Mesendoderm (in vitro differentiated cells): ENCODE results near the gene NID2.

ENCODE experiments used
- DNase-seq: peaks from one replicate; pipeline ENCODE4 v3.0.0; 2013
- H2AK5ac ChIP-seq: 2 replicates; pipeline ENCODE4 v1.6.1; 2013; ENCODE audit warnings: low read length, inconsistent platforms
- H2BK120ac ChIP-seq: 2 replicates; pipeline ENCODE4 v1.6.1; 2013; ENCODE audit warnings: low read depth, mild to moderate bottlenecking, low read length, moderate library complexity, mixed read lengths
- H2BK15ac ChIP-seq: replicated peaks from 2 replicates; pipeline ENCODE4 v1.6.1; 2013; ENCODE audit warnings: low read depth, mild to moderate bottlenecking, moderate library complexity
- H2BK5ac ChIP-seq: 2 replicates; pipeline ENCODE4 v1.6.1; 2013; ENCODE audit warnings: low read length, inconsistent platforms
- H3K18ac ChIP-seq: 2 replicates; pipeline ENCODE4 v1.6.1; 2013; ENCODE audit warnings: mild to moderate bottlenecking, low read length, mixed read lengths
- H3K23ac ChIP-seq: one replicate; pipeline ENCODE4 v1.6.1; 2013; ENCODE audit warnings: low read length
- H3K27ac ChIP-seq: 2 replicates; pipeline ENCODE4 v1.5.1; 2013; ENCODE audit warnings: low read depth, mild to moderate bottlenecking, inconsistent platforms, low read length, moderate library complexity
- H3K27me3 ChIP-seq: 2 replicates; pipeline ENCODE4 v1.6.1; 2013; ENCODE audit warnings: low read length, control low read depth, mild to moderate bottlenecking, inconsistent platforms; ENCODE audit not compliant: insufficient read depth, poor library complexity
- H3K36me3 ChIP-seq: 2 replicates; pipeline ENCODE4 v1.6.1; 2013; ENCODE audit warnings: low read length, inconsistent platforms; ENCODE audit not compliant: control insufficient read depth, insufficient read depth
- H3K4ac ChIP-seq: one replicate; pipeline ENCODE4 v1.6.1; 2013; ENCODE audit warnings: low read depth, mild to moderate bottlenecking, low read length, moderate library complexity
- H3K4me1 ChIP-seq: 2 replicates; pipeline ENCODE4 v1.6.1; 2013; ENCODE audit warnings: low read depth, low read length, inconsistent platforms; ENCODE audit not compliant: control insufficient read depth
- H3K4me2 ChIP-seq: 2 replicates; pipeline ENCODE4 v1.6.1; 2013; ENCODE audit warnings: low read length
- H3K4me3 ChIP-seq: 2 replicates; pipeline ENCODE4 v1.5.1; 2013; ENCODE audit warnings: mild to moderate bottlenecking, low read length
- H3K56ac ChIP-seq: one replicate; pipeline ENCODE4 v1.6.1; 2013; ENCODE audit warnings: low read length
- H3K79me1 ChIP-seq: 2 replicates; pipeline ENCODE4 v1.6.1; 2013; ENCODE audit warnings: low read length, inconsistent platforms
- H3K79me2 ChIP-seq: 2 replicates; pipeline ENCODE4 v1.6.1; 2013; ENCODE audit warnings: mild to moderate bottlenecking, low read length; ENCODE audit not compliant: control insufficient read depth, insufficient read depth
- H3K9ac ChIP-seq: 2 replicates; pipeline ENCODE4 v1.6.1; 2013; ENCODE audit warnings: low read length, inconsistent platforms
- H4K5ac ChIP-seq: one replicate; pipeline ENCODE4 v1.6.1; 2013; ENCODE audit warnings: low read length
- H4K8ac ChIP-seq: one replicate; pipeline ENCODE4 v1.6.1; 2013; ENCODE audit warnings: low read depth, mild to moderate bottlenecking, control low read depth, low read length, moderate library complexity
- WGBS: extraction: QIAGEN DNeasy Blood & Tissue Kit; methylation state at CpG from one replicate; pipeline ENCODE4 v1.1.7; 2013; ENCODE audit warnings: low lambda C conversion rate, missing lambda C conversion rate; ENCODE audit not compliant: insufficient coverage; ENCODE audit errors: extremely low coverage; 5-methylcytosine and 5-hydroxymethylcytosine counted together

NID2 gene

GRCh38 chr14:51989293-51990234 is 79.3 kb downstream of the NID2 start, which contains the start of gene RTRAF:
TSS of gene RTRAF (plus strand) at chr14:51989546. CDS start at chr14:51989640, 94 bp downstream.
- Histone ChIP-seq H4K5ac (peak within 1 kb of the TSS; percentile 77), H2BK5ac (no peak within 1 kb of the TSS), H2AK5ac (no peak within 1 kb of the TSS), H3K27ac (peak within 1 kb of the TSS; percentile 62), H3K4me1 (no peaks in the 10 kb centered on the region), H3K56ac (peak within 1 kb of the TSS; percentile 97), H3K4me2 (peak within 1 kb of the TSS; percentile 86), H3K79me2 (peaks cover 13% of the 10 kb centered on the region), H2BK15ac (no peak within 1 kb of the TSS), H2BK120ac (no peak within 1 kb of the TSS), H3K36me3 (no peaks in the 10 kb centered on the region), H3K79me1 (peaks cover 2% of the 10 kb centered on the region), H3K27me3 (no peaks in the 10 kb centered on the region), H4K8ac (no peak within 1 kb of the TSS), H3K23ac (no peak within 1 kb of the TSS), H3K9ac (peak within 1 kb of the TSS; percentile 83), H3K18ac (peak within 1 kb of the TSS; percentile 21), H3K4me3 (peak within 1 kb of the TSS; percentile 67), H3K4ac (no peak within 1 kb of the TSS)
- WGBS = no CpG with 5 or more reads among the region's 72 CpGs
- peak; percentile 94 for DNase-seq

- H3K4me1 ChIP-seq = no peaks in the 10 kb centered on the region
- H3K27ac ChIP-seq = no peak overlapping the region
- H4K8ac ChIP-seq = no peak overlapping the region
- peaks cover 13% of the 10 kb centered on the region for H3K79me2 ChIP-seq
- H3K4me3 ChIP-seq = no peak overlapping the region
- no peak overlapping the region for H2BK5ac ChIP-seq
- H2BK120ac ChIP-seq = no peak overlapping the region
- H3K79me1 ChIP-seq = peaks cover 2% of the 10 kb centered on the region
- no peak overlapping the region for H3K9ac ChIP-seq
- H4K5ac ChIP-seq = no peak overlapping the region
- H3K36me3 ChIP-seq = no peaks in the 10 kb centered on the region
- no CpG with 5 or more reads among the region's 1 CpG for WGBS
- H3K18ac ChIP-seq = no peak overlapping the region
- H2BK15ac ChIP-seq = no peak overlapping the region
- no peak overlapping the region for H3K4ac ChIP-seq
- no peak for DNase-seq
- no peak overlapping the region for H2AK5ac ChIP-seq
- H3K4me2 ChIP-seq = no peak overlapping the region
- H3K56ac ChIP-seq = no peak overlapping the region
- H3K23ac ChIP-seq = no peak overlapping the region
- no peaks in the 10 kb centered on the region for H3K27me3 ChIP-seq
These were observed 80.6 kb downstream of the NID2 start for GRCh38 chr14:51988221-51988620.

- DNase-seq = no peak
- H4K8ac ChIP-seq = no peak overlapping the region
- no peak overlapping the region for H2BK15ac ChIP-seq
- no peak overlapping the region for H3K56ac ChIP-seq
- H3K18ac ChIP-seq = no peak overlapping the region
- H4K5ac ChIP-seq = no peak overlapping the region
- H2BK5ac ChIP-seq = no peak overlapping the region
- H2AK5ac ChIP-seq = no peak overlapping the region
- no peak overlapping the region for H3K9ac ChIP-seq
- no peak overlapping the region for H2BK120ac ChIP-seq
- no peak overlapping the region for H3K27ac ChIP-seq
- no peaks in the 10 kb centered on the region for H3K79me2 ChIP-seq
- no peak overlapping the region for H3K4me2 ChIP-seq
- no peaks in the 10 kb centered on the region for H3K4me1 ChIP-seq
- no peaks in the 10 kb centered on the region for H3K27me3 ChIP-seq
- H3K23ac ChIP-seq = no peak overlapping the region
- no peak overlapping the region for H3K4ac ChIP-seq
- H3K36me3 ChIP-seq = no peaks in the 10 kb centered on the region
- WGBS = no CpG with 5 or more reads among the region's 4 CpGs
- H3K4me3 ChIP-seq = no peak overlapping the region
- H3K79me1 ChIP-seq = no peaks in the 10 kb centered on the region
These were observed 87.5 kb downstream of the NID2 start for GRCh38 chr14:51981218-51981854.

DNA sequence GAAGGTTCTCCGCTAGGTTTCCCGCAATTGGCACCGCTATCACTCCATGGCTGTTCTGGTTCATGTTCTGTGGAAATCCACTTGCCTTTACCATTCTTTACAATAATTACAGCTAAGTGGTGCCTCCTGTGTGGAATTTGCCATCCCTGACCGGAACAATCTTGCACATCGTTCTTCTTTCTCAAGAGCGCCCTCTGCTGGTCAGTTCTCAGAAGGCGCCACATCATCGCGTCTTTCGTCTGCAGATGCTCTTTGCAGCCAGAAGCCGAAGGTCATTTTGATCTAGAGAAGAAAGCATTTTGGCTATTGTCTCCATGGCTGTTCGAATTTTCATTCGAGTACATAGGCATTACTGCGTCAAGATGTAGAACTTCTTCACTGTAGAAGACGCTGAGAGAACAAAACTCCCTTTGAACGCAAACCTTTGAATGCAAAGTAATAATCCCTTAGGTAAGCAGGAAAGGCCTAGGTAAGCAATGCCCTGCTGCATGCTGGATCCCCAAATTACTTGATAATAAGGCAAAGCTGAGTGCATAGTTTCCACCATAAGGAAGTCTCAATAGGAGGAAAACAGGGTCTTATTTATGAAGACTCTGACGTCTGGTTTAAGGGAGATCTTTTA is 89.7 kb downstream of the NID2 start:
- Histone ChIP-seq H3K4ac (no peak overlapping the region), H4K5ac (no peak overlapping the region), H2BK5ac (no peak overlapping the region), H2BK120ac (no peak overlapping the region), H3K56ac (no peak overlapping the region), H3K23ac (no peak overlapping the region), H2AK5ac (no peak overlapping the region), H3K9ac (no peak overlapping the region), H3K36me3 (no peaks in the 10 kb centered on the region), H2BK15ac (no peak overlapping the region), H3K27me3 (no peaks in the 10 kb centered on the region), H3K27ac (no peak overlapping the region), H3K4me1 (no peaks in the 10 kb centered on the region), H3K4me3 (no peak overlapping the region), H4K8ac (no peak overlapping the region), H3K79me1 (no peaks in the 10 kb centered on the region), H3K79me2 (no peaks in the 10 kb centered on the region), H3K4me2 (no peak overlapping the region), H3K18ac (no peak overlapping the region)
- no CpG with 5 or more reads among the region's 17 CpGs for WGBS
- peak; percentile 81 for DNase-seq

- Histone ChIP-seq H3K27ac (no peak overlapping the region), H3K36me3 (no peaks in the 10 kb centered on the region), H3K18ac (no peak overlapping the region), H3K79me2 (no peaks in the 10 kb centered on the region), H4K8ac (no peak overlapping the region), H2BK120ac (no peak overlapping the region), H2AK5ac (no peak overlapping the region), H3K27me3 (no peaks in the 10 kb centered on the region), H3K4me3 (no peak overlapping the region), H3K4me2 (no peak overlapping the region), H3K79me1 (no peaks in the 10 kb centered on the region), H2BK15ac (no peak overlapping the region), H3K56ac (no peak overlapping the region), H3K4ac (no peak overlapping the region), H3K23ac (no peak overlapping the region), H3K9ac (no peak overlapping the region), H4K5ac (no peak overlapping the region), H2BK5ac (no peak overlapping the region), H3K4me1 (no peaks in the 10 kb centered on the region)
- DNase-seq = no peak
- no CpG with 5 or more reads among the region's 2 CpGs for WGBS
These were observed 90.2 kb downstream of the NID2 start for GRCh38 chr14:51978681-51979085.
